Endothelial cell of umbilical vein (primary cell): ENCODE data around the gene IL22. TPM values are rescaled to one million over a fixed set of nuclear protein-coding genes. Genes with fewer than 3 reads are reported as not detected.

ENCODE experiments used
- BruUV-seq: library from RNA; stranded (reverse); fragments of 400-500 nt; replicated peaks from 2 replicates; lab custom pipeline; 2021; lab: Mats Ljungman, UMichigan
- CTCF ChIA-PET: fragments of 300-600, 350-600 bp; sonication (Branson Sonifier 250); formaldehyde crosslinking; loops from one replicate; lab custom pipeline; 2021; ENCODE audit warnings: antibody characterized with exemption, inconsistent platforms; lab: Charles Lee
- POLR2A ChIA-PET: fragments of 300-600, 350-600 bp; sonication (Branson Sonifier 250); formaldehyde crosslinking; loops from one replicate; lab custom pipeline; 2021; ENCODE audit warnings: antibody characterized with exemption, inconsistent platforms; lab: Charles Lee
- DNase-seq: peaks from one replicate; pipeline ENCODE4 v3.0.0-alpha.2; 2011; ENCODE audit warnings: low read depth, low spot score
- FAIRE-seq: peaks from 2 replicates; lab custom pipeline; 2011; peaks lifted over from hg19 to GRCh38; lab: Jason Lieb, UNC
- H2AFZ ChIP-seq: 2 replicates; pipeline ENCODE4 v1.6.0; 2012; ENCODE audit warnings: low read depth, low read length, control low read depth, inconsistent platforms
- H3K27ac ChIP-seq: 2 replicates; pipeline ENCODE4 v1.5.1; 2011; ENCODE audit warnings: low read depth, mild to moderate bottlenecking, control low read depth, low read length, moderate library complexity; ENCODE audit not compliant: insufficient read depth
- H3K27me3 ChIP-seq, 2 experiments: 2 replicates each; pipeline versions ENCODE4 v1.6.0 to v1.6.1; 2011; ENCODE audit warnings: low read length in 2 of 2, mixed read lengths in 1 of 2; ENCODE audit not compliant: control insufficient read depth in 2 of 2, insufficient read depth in 2 of 2
- H3K36me3 ChIP-seq, 2 experiments: 2 replicates in 1 of 2; 3 replicates in 1 of 2; pipeline ENCODE4 v1.5.1; 2011; ENCODE audit warnings: low read length in 2 of 2, mild to moderate bottlenecking in 1 of 2, moderate library complexity in 1 of 2; ENCODE audit not compliant: control insufficient read depth in 2 of 2, insufficient read depth in 2 of 2; ENCODE audit errors: extremely low read depth in 1 of 2
- H3K4me1 ChIP-seq: 3 replicates; pipeline ENCODE4 v1.5.1; 2011; ENCODE audit warnings: mild to moderate bottlenecking, low read length; ENCODE audit not compliant: control insufficient read depth, insufficient read depth; ENCODE audit errors: extremely low read depth
- H3K4me2 ChIP-seq: 2 replicates; pipeline ENCODE4 v1.6.1; 2011; ENCODE audit warnings: low read length, control low read depth, mixed read lengths; ENCODE audit not compliant: insufficient read depth
- H3K4me3 ChIP-seq, 3 experiments: fragments of 200-600 bp in 1 of 3; sonication (generic), shearing (Covaris generic) in 1 of 3; replicated peaks in 1 of 3; 2 replicates each; pipeline ENCODE4 v1.5.1; 2011 to 2016; ENCODE audit warnings: control low read depth in 3 of 3, low read length in 3 of 3, mild to moderate bottlenecking in 2 of 3, inconsistent platforms in 1 of 3, low read depth in 1 of 3, moderate library complexity in 1 of 3; ENCODE audit not compliant: insufficient read depth in 1 of 3
- H3K79me2 ChIP-seq: 2 replicates; pipeline ENCODE4 v1.6.0; 2012; ENCODE audit warnings: low read length, inconsistent platforms; ENCODE audit not compliant: control insufficient read depth, insufficient read depth
- H3K9ac ChIP-seq: replicated peaks from 2 replicates; pipeline ENCODE3; 2011; ENCODE audit warnings: low read length, control low read depth; ENCODE audit not compliant: insufficient read depth; ENCODE audit errors: extremely low read depth
- H3K9me1 ChIP-seq: replicated peaks from 3 replicates; pipeline ENCODE4 v1.6.0; 2011; ENCODE audit warnings: mild to moderate bottlenecking, low read length; ENCODE audit not compliant: control insufficient read depth, insufficient read depth; ENCODE audit errors: extremely low read depth
- H3K9me3 ChIP-seq: replicated peaks from 2 replicates; pipeline ENCODE4 v1.5.1; 2012; ENCODE audit warnings: low read length, inconsistent platforms; ENCODE audit not compliant: control insufficient read depth, insufficient read depth
- H4K20me1 ChIP-seq: replicated peaks from 2 replicates; pipeline ENCODE3; 2011; ENCODE audit warnings: mild to moderate bottlenecking, low read length; ENCODE audit not compliant: control insufficient read depth, insufficient read depth; ENCODE audit errors: extremely low read depth
- CTCF ChIP-seq, 2 donors: IDR thresholded peaks; 1 replicate in 1 of 2; 2 replicates in 1 of 2; pipeline ENCODE4 v1.5.1; 2011; ENCODE audit warnings: low read length in 2 of 2, mild to moderate bottlenecking in 2 of 2, moderate library complexity in 2 of 2, control low read depth in 1 of 2, inconsistent platforms in 1 of 2, low read depth in 1 of 2; ENCODE audit not compliant: insufficient read depth in 1 of 2; ENCODE audit errors: extremely low read depth in 1 of 2
- EZH2 ChIP-seq: IDR thresholded peaks from 2 replicates; pipeline ENCODE4 v1.6.1; 2012; ENCODE audit warnings: borderline replicate concordance, low read depth, mild to moderate bottlenecking, moderate library complexity, low read length, inconsistent platforms; ENCODE audit not compliant: severe bottlenecking
- GATA2 ChIP-seq: IDR thresholded peaks from 2 replicates; pipeline ENCODE4 v1.7.0; 2011; ENCODE audit warnings: low read depth, mild to moderate bottlenecking, moderate library complexity, mixed read lengths, low read length; ENCODE audit not compliant: insufficient read length, insufficient read depth
- JUN ChIP-seq: IDR thresholded peaks from 2 replicates; pipeline ENCODE4 v1.6.1; 2011; ENCODE audit warnings: borderline replicate concordance, low read depth; ENCODE audit not compliant: insufficient read length, insufficient read depth
- MYC ChIP-seq: IDR thresholded peaks from one replicate; pipeline ENCODE4 v1.6.1; 2011; ENCODE audit warnings: mild to moderate bottlenecking, low read depth, low read length
- POLR2AphosphoS5 ChIP-seq: IDR thresholded peaks from 2 replicates; pipeline ENCODE4 v1.6.1; 2012; ENCODE audit warnings: low read depth, mild to moderate bottlenecking, control low read depth, low read length, moderate library complexity; ENCODE audit not compliant: insufficient read depth
- dilution Hi-C: fragments of 300-500 bp; cut with MboI; formaldehyde crosslinking; loops from one replicate; pipeline ENCODE4 v1.15.0; 2019; ENCODE audit warnings: low sequenced_read_pairs; ENCODE audit not compliant: extremely low pct_ligation_motif_present
- intact Hi-C: fragments of 100-400 bp; cut with micrococcal nuclease; formaldehyde crosslinking; loops from one replicate; pipeline ENCODE4 v1.10.0; 2022
- polyA plus RNA-seq, 4 experiments: library from polyadenylated mRNA; depleted of rRNA in 3 of 4; stranded (reverse) in 3 of 4; unstranded in 1 of 4; fragments of >200 nt; gene quantifications; 2 replicates each; pipeline versions ENCODE4 v1.2.1 to v1.2.3, GENCODE V29; 2011 to 2012; ENCODE audit warnings: missing spikeins in 1 of 4
- total RNA-seq: library from RNA; stranded (reverse); gene quantifications from 2 replicates; pipeline ENCODE4 v1.2.3, GENCODE V29; 2021
- TF ChIP-seq, protein P1 (sequence below): IDR thresholded peaks from 2 replicates; pipeline ENCODE4 v1.6.1; 2011; ENCODE audit not compliant: insufficient read depth, insufficient read length

The IL22 gene
- total and polyA plus RNA-seq, 2 donors (not counting 3 experiments of a cell fraction or from before 2014, with no cell fraction given): not detected

DNA sequence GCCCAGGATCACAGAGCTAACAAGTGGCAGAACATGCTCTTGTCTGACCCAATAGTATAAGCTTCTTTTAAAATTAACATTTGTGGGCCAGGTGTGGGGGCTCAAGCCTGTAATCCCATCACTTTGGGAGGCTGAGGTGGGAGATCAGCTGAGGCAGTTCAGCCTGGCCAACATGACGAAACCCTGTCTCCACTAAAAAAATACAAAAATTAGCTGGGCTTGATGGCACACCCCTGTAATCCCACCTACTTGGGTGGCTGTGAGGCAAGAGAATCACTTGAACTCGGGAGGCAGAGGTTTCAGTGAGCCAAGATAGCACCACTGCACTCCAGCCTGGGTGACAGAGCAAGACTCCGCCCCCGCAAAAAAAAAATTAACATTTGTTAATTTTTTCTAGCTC, 33.0 kb upstream of the IL22 start:
- no peaks in the 10 kb centered on the region for H3K9me3 ChIP-seq
- no peak overlapping the region for H3K9ac ChIP-seq
- no peaks in the 10 kb centered on the region for H3K4me1 ChIP-seq
- H3K9me1 ChIP-seq: no peaks in the 10 kb centered on the region
- no peak overlapping the region for H3K27ac ChIP-seq
- no peak overlapping the region for H3K4me2 ChIP-seq
- H3K4me3 ChIP-seq: no peak overlapping the region
- no peaks in the 10 kb centered on the region for H3K27me3 ChIP-seq
- POLR2A ChIA-PET: no interaction called here
- no peaks in the 10 kb centered on the region for H4K20me1 ChIP-seq
- no peak for TF ChIP-seq EZH2
- TF ChIP-seq JUN: no peak
- TF ChIP-seq, protein P1, sequence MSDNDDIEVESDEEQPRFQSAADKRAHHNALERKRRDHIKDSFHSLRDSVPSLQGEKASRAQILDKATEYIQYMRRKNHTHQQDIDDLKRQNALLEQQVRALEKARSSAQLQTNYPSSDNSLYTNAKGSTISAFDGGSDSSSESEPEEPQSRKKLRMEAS: no peak
- DNase-seq (no peak), FAIRE-seq (no peak)
- no peaks in the 10 kb centered on the region for H3K36me3 ChIP-seq
- no TSS peak for BruUV-seq
- H2AFZ ChIP-seq: no peak overlapping the region
- intact Hi-C loops: no loop called here
- no peaks in the 10 kb centered on the region for H3K79me2 ChIP-seq
- dilution Hi-C loops: no loop called here
- CTCF ChIA-PET: interaction anchor here (1.0 kb wide), 1 partner anchor 31 kb away, joined by 3 read pairs; no protein-coding TSS in a partner anchor

- Histone ChIP-seq H3K36me3 (no peaks in the 10 kb centered on the region), H3K79me2 (no peaks in the 10 kb centered on the region), H2AFZ (no peak overlapping the region), H3K9me3 (no peaks in the 10 kb centered on the region), H3K4me3 (no peak overlapping the region), H4K20me1 (no peaks in the 10 kb centered on the region), H3K9ac (no peak overlapping the region), H3K27me3 (no peaks in the 10 kb centered on the region), H3K27ac (no peak overlapping the region), H3K4me1 (no peaks in the 10 kb centered on the region), H3K9me1 (no peaks in the 10 kb centered on the region), H3K4me2 (no peak overlapping the region)
- TF ChIP-seq JUN: no peak
- TF ChIP-seq, protein P1: no peak
- TF ChIP-seq CTCF (IDR thresholded peaks at IDR 0.05; ENCODE audit: extremely low read depth in 1 of 2, insufficient read depth in 1 of 2, low read depth in 1 of 2, low read length in 2 of 2): no peak
- no peak for TF ChIP-seq GATA2
- no peak for TF ChIP-seq EZH2
- TF ChIP-seq MYC: no peak
- no peak for TF ChIP-seq POLR2AphosphoS5
- dilution Hi-C loops (no loop called here), intact Hi-C loops (no loop called here)
- CTCF ChIA-PET: interaction anchor here (1.0 kb wide), 1 partner anchor 32 kb away, joined by 3 read pairs; no protein-coding TSS in a partner anchor
- no peak for DNase-seq
- no TSS peak for BruUV-seq
- no peak for FAIRE-seq
- POLR2A ChIA-PET: no interaction called here
These were observed 32.1 kb upstream of the IL22 start for GRCh38 chr12:68285541-68285940.
